Stimulated activated effector memory CD8-positive, alpha-beta T cell treated with anti-CD3 and anti-CD28 coated beads, Interleukin-12 subunit alpha, Interleukin-12 subunit beta, amount 100 ng/mL, for 72 hours (primary cell): ENCODE data around the gene GNB5.

Experiments
- ATAC-seq: fragments of 150-1000 bp; cut with Tn5 transposase; 2 replicates; pipeline ENCODE4 v1.10.0; 2021
- DNase-seq, 2 donors: peaks; one replicate each; pipeline ENCODE4 v3.0.0; 2021 to 2022; ENCODE audit warnings: low spot score in 2 of 2
- H3K27ac Mint-ChIP-seq: one replicate; pipeline ENCODE4 v1.8.0; 2022; ENCODE audit warnings: mild to moderate bottlenecking, mixed read lengths
- H3K36me3 Mint-ChIP-seq: one replicate; pipeline ENCODE4 v1.8.0; 2022; ENCODE audit warnings: mild to moderate bottlenecking, mixed read lengths
- H3K4me1 Mint-ChIP-seq: one replicate; pipeline ENCODE4 v1.8.0; 2022; ENCODE audit warnings: mixed read lengths
- H3K4me3 Mint-ChIP-seq: one replicate; pipeline ENCODE4 v1.8.0; 2022; ENCODE audit warnings: mild to moderate bottlenecking, mixed read lengths
- H3K9me3 Mint-ChIP-seq: one replicate; pipeline ENCODE4 v1.8.0; 2022; ENCODE audit warnings: mixed read lengths

Gene GNB5

DNA sequence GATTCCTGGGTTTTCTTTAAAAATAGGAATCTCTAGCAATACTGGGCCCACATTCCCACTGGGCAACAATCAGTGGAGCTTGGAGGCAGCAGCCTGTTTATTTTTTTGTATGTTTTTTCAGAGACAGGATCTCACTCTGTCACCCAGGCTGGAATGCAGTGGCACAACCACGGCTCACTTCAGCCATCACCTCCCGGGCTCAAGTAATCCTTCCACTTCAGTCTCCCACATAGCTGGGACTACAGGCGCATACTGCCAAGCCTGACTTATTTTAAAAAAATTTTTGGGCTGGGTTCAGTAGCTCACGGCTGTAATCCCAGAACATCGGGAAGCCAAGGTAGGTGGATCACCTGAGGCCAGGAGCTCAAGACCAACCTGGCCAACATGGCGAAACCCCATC lies 29.1 kb upstream of the GNB5 start:
- no peak overlapping the region for H3K4me3 Mint-ChIP-seq
- DNase-seq, result no peak
- no peaks in the 10 kb centered on the region for H3K9me3 Mint-ChIP-seq
- H3K27ac Mint-ChIP-seq, result no peak overlapping the region
- no peak for ATAC-seq
- no peaks in the 10 kb centered on the region for H3K36me3 Mint-ChIP-seq
- peaks cover 26% of the 10 kb centered on the region for H3K4me1 Mint-ChIP-seq

DNA sequence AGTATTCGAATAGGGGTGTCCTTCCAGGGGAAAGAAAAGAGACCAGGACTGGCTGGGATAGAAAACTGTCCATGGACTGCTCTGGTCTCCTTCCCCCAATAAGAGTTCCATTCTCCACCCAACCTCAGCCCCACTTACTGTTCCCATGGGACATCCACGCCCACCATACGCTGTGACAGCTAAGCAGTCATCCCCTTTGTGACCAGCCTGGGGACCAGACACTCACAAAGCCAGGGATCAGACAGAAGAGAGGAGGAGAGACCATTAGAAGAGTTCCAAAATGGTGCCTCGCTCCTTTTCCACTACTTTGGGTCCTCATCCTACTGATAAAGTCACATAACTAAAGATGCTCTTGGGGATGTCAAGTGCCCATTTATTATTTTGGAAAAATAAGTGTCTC lies 27.6 kb upstream of the GNB5 start:
- ATAC-seq, result no peak
- Mint-ChIP-seq H3K4me1 (peaks cover 26% of the 10 kb centered on the region), H3K9me3 (no peaks in the 10 kb centered on the region), H3K36me3 (no peaks in the 10 kb centered on the region), H3K4me3 (no peak overlapping the region), H3K27ac (no peak overlapping the region)
- no peak for DNase-seq

DNA sequence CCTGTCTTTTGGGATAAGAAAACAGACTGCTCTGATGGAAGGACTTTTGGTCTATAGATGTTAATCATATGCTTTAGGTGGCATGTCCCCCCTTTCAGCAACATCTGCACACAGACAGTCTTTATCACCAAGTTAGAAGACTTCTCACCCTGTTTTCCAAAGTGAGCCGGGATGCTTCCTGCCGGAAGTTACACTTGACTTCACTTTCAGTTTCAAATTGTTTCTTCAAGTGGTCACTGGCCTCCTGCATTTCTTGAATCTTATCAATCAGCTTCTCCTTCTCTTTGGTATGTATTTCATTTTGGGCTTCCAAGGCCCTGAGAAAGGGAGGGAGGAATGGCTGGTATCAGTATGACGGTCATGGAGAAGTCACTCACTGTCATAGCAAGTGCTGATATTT lies 27.2 kb upstream of the GNB5 start:
- H3K4me3 Mint-ChIP-seq, result no peak overlapping the region
- H3K27ac Mint-ChIP-seq, result no peak overlapping the region
- H3K4me1 Mint-ChIP-seq, result peaks cover 26% of the 10 kb centered on the region
- no peak for ATAC-seq
- no peak for DNase-seq
- H3K9me3 Mint-ChIP-seq, result no peaks in the 10 kb centered on the region
- no peaks in the 10 kb centered on the region for H3K36me3 Mint-ChIP-seq

DNA sequence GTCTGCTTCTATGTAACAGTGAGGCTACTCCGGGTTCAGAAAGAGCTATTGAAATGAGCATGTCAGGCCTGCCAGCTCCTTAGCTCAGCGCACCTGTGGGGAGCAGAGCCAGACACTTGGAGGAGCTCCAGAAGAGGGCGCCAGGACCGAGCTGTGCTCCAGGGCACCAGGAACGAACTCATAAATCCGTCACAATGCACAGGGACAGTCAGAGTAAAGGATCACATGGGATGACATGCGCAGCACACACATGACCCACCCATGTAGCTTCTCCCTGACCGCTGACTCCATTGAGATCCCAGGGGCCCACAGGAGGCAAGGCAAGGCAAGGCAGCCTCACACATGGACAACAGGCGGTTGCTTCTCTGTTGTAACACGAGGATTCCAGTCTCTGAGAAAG lies 26.0 kb upstream of the GNB5 start:
- H3K4me1 Mint-ChIP-seq, result peaks cover 20% of the 10 kb centered on the region
- no peaks in the 10 kb centered on the region for H3K9me3 Mint-ChIP-seq
- DNase-seq (no peak), ATAC-seq (no peak)
- no peak overlapping the region for H3K27ac Mint-ChIP-seq
- H3K4me3 Mint-ChIP-seq, result no peak overlapping the region
- no peaks in the 10 kb centered on the region for H3K36me3 Mint-ChIP-seq

DNA sequence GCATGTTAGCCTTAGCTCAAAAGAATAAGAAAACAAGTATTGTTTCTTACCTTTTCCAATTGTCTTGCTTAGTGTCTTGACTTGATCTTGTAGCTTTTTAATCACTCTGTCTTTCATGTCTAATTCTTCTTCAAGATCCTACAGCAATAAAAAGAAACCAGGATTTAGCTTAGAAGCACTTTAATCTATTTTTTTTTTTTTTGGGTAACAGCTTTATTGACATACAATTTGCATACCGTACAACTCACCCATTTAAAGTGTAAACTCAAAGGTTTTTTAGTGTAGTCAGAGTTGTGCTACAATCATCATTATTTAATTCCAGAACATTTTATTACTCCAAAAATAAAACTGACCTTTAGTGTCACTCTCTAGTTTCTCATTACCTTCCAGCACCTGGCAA lies 23.4 kb upstream of the GNB5 start:
- Mint-ChIP-seq H3K36me3 (no peaks in the 10 kb centered on the region), H3K27ac (no peak overlapping the region), H3K9me3 (no peaks in the 10 kb centered on the region), H3K4me3 (no peak overlapping the region), H3K4me1 (peaks cover 4% of the 10 kb centered on the region)
- no peak for ATAC-seq
- no peak for DNase-seq

DNA sequence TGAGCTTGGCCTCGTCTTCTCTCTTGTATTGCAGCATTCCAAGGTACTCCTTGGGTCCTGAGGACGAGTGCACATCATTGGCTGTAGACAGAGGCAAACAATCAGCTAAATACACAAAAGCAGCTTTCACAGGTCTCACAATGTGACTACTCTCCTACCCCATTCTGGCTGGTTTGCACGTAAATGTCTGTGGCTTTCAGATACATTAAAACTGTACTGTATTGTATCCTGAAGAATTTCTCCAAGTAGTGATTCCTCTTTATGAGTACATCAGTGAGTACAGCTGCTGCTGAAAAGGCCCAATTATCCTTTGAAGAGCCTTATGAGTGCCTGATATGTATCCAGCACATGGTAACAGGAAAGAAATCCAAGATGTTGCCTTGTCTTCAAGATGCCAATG lies 22.0 kb upstream of the GNB5 start:
- Mint-ChIP-seq H3K36me3 (no peaks in the 10 kb centered on the region), H3K9me3 (no peaks in the 10 kb centered on the region), H3K27ac (no peak overlapping the region), H3K4me1 (peaks cover 1% of the 10 kb centered on the region), H3K4me3 (no peak overlapping the region)
- ATAC-seq (no peak), DNase-seq (no peak)

DNA sequence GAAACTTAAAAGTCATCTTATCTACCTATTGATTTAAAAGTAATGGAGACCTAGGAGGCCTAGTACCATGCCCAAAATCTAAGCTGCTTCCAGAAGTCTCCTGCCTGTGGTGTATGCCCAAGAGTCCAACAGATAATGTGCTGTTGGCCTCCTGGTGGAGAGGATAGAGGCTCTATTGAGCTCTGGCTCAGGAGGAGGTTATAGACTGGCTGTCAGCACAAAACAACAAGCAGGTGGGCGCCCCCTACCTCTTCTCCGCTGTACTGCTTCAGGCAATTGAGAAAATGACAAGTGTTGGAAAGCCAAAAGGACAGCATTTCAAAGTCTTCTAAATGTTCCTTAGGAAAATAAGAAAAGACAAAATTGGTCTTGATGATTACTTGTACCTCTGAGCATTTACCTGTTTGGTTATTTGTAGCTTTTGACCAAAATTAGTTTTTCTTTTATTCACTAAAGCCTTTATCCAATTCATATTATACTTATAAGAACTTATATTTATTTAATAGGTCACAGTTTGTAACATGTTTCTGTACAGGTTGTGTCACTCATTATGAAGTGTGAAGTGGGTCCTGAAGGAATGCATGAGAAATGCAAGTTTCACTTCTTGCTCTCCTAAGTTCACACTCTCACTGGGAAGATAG lies 17.2 kb upstream of the GNB5 start:
- Mint-ChIP-seq H3K4me1 (no peaks in the 10 kb centered on the region), H3K4me3 (no peak overlapping the region), H3K27ac (no peak overlapping the region), H3K36me3 (no peaks in the 10 kb centered on the region), H3K9me3 (no peaks in the 10 kb centered on the region)
- DNase-seq (peak; percentile 61 to 87), ATAC-seq (peak; percentile 94)

DNA sequence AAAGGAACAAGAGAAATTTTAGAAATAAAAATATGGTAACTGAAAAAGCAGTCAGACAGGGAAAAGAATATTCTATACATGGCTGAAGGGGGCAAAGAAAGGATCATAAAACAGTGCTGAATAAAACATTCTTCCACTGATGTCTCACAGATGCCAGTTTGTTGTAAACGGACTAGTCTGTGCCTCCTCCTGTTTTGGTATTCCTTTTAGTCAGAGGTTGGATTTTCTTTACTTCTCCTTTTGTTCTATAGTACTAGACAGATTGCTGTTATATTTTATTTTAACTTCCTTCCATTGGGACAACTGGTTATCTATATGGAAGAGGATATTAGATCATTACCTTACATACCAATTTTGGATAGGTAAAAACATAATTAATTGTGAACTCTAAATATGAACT lies 16.0 kb upstream of the GNB5 start:
- H3K4me3 Mint-ChIP-seq, result no peak overlapping the region
- H3K4me1 Mint-ChIP-seq, result no peaks in the 10 kb centered on the region
- no peaks in the 10 kb centered on the region for H3K9me3 Mint-ChIP-seq
- DNase-seq (no peak), ATAC-seq (no peak)
- no peaks in the 10 kb centered on the region for H3K36me3 Mint-ChIP-seq
- no peak overlapping the region for H3K27ac Mint-ChIP-seq

DNA sequence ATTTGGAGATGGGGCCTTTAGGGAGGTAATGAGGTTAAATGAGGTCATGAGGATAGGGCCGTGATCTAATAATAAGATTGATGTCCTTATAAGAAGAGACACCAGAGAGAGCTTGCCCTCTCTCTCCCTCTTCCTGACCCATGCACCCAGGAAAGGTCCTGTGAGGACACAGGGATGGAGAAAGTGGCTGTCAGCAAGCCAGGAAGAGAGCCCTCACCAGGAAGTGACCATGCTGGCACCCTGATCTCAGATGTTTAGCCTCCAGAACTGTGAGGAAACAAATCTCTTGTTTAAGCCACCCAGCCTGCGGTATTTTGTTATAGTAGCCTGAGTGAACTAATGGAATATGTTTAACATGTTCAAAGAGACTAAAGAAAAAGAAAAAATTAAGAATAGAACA lies 15.3 kb upstream of the GNB5 start:
- no peaks in the 10 kb centered on the region for H3K4me1 Mint-ChIP-seq
- H3K4me3 Mint-ChIP-seq, result no peak overlapping the region
- no peaks in the 10 kb centered on the region for H3K9me3 Mint-ChIP-seq
- H3K36me3 Mint-ChIP-seq, result no peaks in the 10 kb centered on the region
- DNase-seq (no peak), ATAC-seq (no peak)
- no peak overlapping the region for H3K27ac Mint-ChIP-seq

DNA sequence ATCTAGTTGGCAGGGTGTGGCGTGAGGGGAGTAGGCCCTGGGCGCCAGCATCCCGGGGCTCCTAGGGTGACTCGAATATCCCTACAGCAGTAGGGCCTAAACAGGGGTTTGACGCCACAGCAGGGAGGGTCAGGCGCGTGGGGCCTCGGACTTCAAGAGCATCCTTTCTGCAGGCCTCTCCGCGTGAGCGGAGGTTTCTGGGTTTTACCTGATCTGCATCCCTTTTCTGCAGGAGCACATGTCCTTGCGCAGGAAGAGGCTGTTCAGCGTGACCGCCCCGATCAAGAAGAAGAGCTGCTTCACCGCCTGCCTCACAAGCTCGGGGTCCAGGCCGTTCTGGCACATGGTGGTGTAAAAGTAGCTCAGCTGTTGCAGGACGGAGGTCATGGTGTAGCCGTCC lies 13.5 kb upstream of the GNB5 start:
- Mint-ChIP-seq H3K4me1 (no peaks in the 10 kb centered on the region), H3K4me3 (no peak overlapping the region), H3K9me3 (no peaks in the 10 kb centered on the region), H3K27ac (no peak overlapping the region), H3K36me3 (no peaks in the 10 kb centered on the region)
- ATAC-seq (no peak), DNase-seq (no peak)

DNA sequence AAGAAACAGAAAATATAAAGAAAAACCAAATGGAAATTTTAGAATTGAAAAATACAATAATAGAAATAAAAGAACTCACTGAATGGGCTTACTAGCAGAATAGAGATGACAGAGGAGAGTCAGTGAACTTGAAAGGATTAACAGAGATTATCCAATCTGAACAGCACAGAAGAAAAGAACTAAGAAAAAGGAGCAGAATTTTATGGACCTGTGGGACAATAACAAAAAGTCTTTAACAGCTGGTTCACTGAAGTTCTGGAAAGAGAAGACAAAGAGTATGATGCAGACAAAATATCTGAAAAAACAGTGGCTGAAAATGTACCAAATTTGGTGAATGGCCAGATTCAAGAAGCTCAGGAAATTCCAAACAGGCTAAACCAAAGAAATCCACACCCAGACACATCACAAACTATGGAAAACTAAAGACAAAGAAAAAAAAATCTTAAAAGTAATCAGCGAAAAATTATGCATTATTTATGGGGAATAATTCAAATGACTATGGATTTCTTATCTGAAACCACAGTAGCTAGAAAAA lies 9.7 kb upstream of the GNB5 start:
- DNase-seq (no peak), ATAC-seq (no peak)
- H3K36me3 Mint-ChIP-seq, result no peaks in the 10 kb centered on the region
- H3K4me1 Mint-ChIP-seq, result no peaks in the 10 kb centered on the region
- no peak overlapping the region for H3K27ac Mint-ChIP-seq
- no peak overlapping the region for H3K4me3 Mint-ChIP-seq
- no peaks in the 10 kb centered on the region for H3K9me3 Mint-ChIP-seq

DNA sequence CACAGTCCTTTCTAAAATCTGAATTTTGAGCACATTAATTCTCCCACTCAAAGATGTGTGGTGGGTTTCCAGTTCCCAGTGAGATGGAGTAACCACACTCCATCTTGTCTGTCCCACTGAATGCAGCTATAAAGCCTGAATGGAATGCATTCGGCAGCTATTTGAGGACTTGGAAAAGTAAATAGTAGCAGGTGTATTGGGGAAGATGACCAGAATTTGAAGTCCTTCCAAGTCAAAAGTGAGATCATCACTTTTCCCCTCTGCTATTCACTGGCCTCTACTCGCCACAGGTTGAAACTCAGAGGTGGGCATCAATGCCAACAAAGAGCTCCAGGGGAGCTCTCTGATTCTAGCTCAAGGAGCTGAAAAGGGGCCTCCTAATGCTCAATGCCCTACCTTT lies 8.1 kb upstream of the GNB5 start:
- no peaks in the 10 kb centered on the region for H3K9me3 Mint-ChIP-seq
- ATAC-seq (no peak), DNase-seq (no peak)
- no peaks in the 10 kb centered on the region for H3K4me1 Mint-ChIP-seq
- no peak overlapping the region for H3K27ac Mint-ChIP-seq
- no peak overlapping the region for H3K4me3 Mint-ChIP-seq
- H3K36me3 Mint-ChIP-seq, result no peaks in the 10 kb centered on the region

DNA sequence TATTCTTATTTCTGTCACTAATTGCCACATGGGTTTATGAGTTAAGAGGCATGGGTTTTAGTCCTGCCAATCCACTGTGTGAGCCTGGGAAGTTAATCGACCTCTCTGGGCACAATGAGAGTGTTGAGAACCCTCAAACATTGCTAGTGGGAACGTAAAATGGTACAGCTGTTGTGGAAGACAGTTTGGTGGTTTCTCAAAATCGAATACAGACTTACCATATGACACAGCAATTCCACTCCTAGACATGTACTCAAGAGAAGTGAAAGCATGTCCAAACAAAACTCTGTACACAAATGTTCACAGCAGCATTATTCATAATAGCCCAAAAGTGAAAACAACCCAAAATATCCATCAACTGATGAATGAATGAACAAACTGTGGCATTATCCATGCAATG lies 5.7 kb upstream of the GNB5 start:
- Mint-ChIP-seq H3K4me3 (no peak overlapping the region), H3K36me3 (no peaks in the 10 kb centered on the region), H3K27ac (no peak overlapping the region), H3K9me3 (no peaks in the 10 kb centered on the region), H3K4me1 (no peaks in the 10 kb centered on the region)
- ATAC-seq, result no peak
- DNase-seq, result no peak

DNA sequence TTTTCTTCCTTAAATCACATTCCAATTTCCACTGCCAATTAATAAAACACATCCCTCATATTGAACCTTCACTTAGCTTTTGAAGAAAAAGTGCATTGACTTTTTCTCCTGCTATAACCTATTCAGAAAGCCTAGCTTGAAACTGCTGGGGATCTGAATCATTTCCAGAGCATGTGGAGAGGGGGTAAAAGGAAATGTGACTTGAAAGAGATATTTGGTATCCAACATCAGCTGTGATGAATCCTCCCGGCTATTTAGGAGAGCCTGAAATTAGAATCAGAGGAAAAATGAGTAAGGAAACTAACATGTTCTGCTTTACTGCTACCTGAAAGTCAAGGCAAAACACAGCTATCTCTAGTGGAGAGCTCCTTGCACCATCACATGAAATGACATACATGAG lies 2.6 kb upstream of the GNB5 start:
- H3K4me3 Mint-ChIP-seq, result no peak overlapping the region
- H3K36me3 Mint-ChIP-seq, result no peaks in the 10 kb centered on the region
- no peaks in the 10 kb centered on the region for H3K9me3 Mint-ChIP-seq
- ATAC-seq (no peak), DNase-seq (no peak)
- no peak overlapping the region for H3K27ac Mint-ChIP-seq
- H3K4me1 Mint-ChIP-seq, result no peaks in the 10 kb centered on the region

DNA sequence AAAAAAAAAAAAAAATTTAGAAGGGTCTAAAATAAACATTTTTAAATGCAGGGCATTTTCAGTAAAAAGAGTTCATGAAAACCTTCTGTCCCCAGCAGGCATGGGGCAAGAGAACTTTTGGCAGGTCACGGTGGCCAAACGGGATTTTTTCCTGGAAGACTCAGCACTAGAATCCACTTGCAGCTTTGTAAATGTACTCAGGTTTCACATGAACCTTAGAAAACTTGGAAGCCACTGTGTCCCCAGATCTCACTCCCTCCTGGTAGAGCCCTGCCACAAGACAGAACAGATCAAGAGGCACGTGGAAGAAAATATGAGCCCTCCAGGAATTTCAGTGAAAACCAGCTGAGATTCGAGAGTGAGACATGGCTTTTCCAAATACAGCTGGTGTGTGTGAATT lies 2.1 kb upstream of the GNB5 start:
- ATAC-seq (no peak), DNase-seq (no peak)
- Mint-ChIP-seq H3K36me3 (no peaks in the 10 kb centered on the region), H3K27ac (no peak overlapping the region), H3K4me1 (no peaks in the 10 kb centered on the region), H3K9me3 (no peaks in the 10 kb centered on the region), H3K4me3 (no peak overlapping the region)

DNA sequence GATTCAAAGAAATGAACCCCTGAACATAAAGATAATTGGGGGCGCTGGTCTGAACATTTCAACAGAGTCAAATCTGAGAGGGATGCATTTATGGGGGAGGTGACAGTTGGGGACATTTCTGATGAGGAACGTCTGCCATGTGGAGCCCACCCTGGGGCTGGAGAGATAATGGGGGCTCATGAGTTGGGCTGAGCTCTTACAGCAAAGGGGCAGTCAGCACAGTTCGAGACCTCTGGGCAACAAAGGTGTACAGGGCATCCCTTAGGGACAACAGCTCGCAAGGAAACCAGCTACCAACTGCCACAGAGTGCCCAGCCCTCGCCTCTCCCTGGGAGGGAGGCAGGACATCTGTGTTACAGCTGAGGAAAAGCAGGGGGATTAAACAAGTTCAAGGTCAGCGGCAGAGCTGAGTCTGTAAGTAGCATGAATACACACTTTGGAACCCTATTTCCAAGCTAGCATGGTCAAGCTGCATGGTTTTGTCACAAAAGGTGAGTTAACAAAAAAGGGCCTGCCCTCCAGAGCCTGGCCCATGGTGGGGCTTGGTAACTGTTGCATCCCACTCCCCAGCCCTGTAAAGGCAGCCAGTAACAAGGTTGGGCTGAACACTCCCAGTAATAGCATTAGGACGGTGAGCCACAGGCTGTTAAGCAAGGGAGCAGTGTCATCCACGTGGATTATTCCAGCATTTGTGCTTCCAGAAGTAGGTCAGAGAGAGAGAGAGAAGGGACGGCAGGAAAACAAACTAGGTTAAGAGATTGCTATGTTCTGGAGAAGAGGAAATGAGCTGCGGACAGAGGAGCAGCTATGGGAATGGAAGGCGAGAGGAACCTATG lies 4.3 kb downstream of the GNB5 start:
- H3K27ac Mint-ChIP-seq, result no peak overlapping the region
- DNase-seq, result no peak
- no peaks in the 10 kb centered on the region for H3K36me3 Mint-ChIP-seq
- no peaks in the 10 kb centered on the region for H3K4me1 Mint-ChIP-seq
- no peaks in the 10 kb centered on the region for H3K9me3 Mint-ChIP-seq
- no peak overlapping the region for H3K4me3 Mint-ChIP-seq
- ATAC-seq, result no peak
